ENCODE data around the gene CAPN12. TPM values are rescaled to one million over a fixed set of nuclear protein-coding genes. Genes with fewer than 3 reads are reported as not detected.

CAPN12 gene
- total and polyA plus RNA-seq, 4 experiments from 2014 or later: 3.9 to 19.5 (median 13.3) TPM

GRCh38 chr19:38719761-38720558 is 24.3 kb downstream of the CAPN12 start:
- Histone ChIP-seq H3K36me3 (ENCODE audit: insufficient read depth, low read length) (peaks cover 50% of the 10 kb centered on the region), H3K27ac (ENCODE audit: low read depth, low read length) (no peak overlapping the region), H3K4me1 (ENCODE audit: insufficient read depth, low read length) (no peaks in the 10 kb centered on the region), H3K4me3 (ENCODE audit: low read length in 2 of 2) (no peak overlapping the region), H3K9me3 (ENCODE audit: control insufficient read depth in 1 of 2, low read length in 2 of 2) (no peaks in the 10 kb centered on the region), H3K27me3 (ENCODE audit: insufficient read depth, low read length) (no peaks in the 10 kb centered on the region)
- DNase-seq: no peak
- H3K36me3 Mint-ChIP-seq: peaks cover 4 to 55% of the 10 kb centered on the region in 2 donors
- H3K9me3 Mint-ChIP-seq: no peaks in the 10 kb centered on the region
- ChIA-PET CTCF (ENCODE audit: partially characterized antibody) (no interaction called here), POLR2A (ENCODE audit: partially characterized antibody) (no interaction called here)
- H3K27ac Mint-ChIP-seq: no peak overlapping the region
- no peaks in the 10 kb centered on the region for H3K4me1 Mint-ChIP-seq
- H3K4me3 Mint-ChIP-seq: no peak overlapping the region
- intact Hi-C loops (cut with micrococcal nuclease): no loop called here
- H3K27me3 Mint-ChIP-seq: no peaks in the 10 kb centered on the region

GRCh38 chr19:38718747-38719543 is 25.3 kb downstream of the CAPN12 start:
- Mint-ChIP-seq H3K4me1 (no peaks in the 10 kb centered on the region), H3K36me3 (peaks cover 4 to 61% of the 10 kb centered on the region in 2 donors), H3K4me3 (no peak overlapping the region), H3K9me3 (no peaks in the 10 kb centered on the region), H3K27me3 (no peaks in the 10 kb centered on the region), H3K27ac (peak overlapping the region in 1 of 7 donors; percentile 24)
- no peak for DNase-seq
- Histone ChIP-seq H3K4me1 (ENCODE audit: insufficient read depth, low read length) (no peaks in the 10 kb centered on the region), H3K27me3 (ENCODE audit: insufficient read depth, low read length) (no peaks in the 10 kb centered on the region), H3K9me3 (ENCODE audit: control insufficient read depth in 1 of 2, low read length in 2 of 2) (no peaks in the 10 kb centered on the region), H3K27ac (ENCODE audit: low read depth, low read length) (no peak overlapping the region), H3K4me3 (ENCODE audit: low read length in 2 of 2) (no peak overlapping the region), H3K36me3 (ENCODE audit: insufficient read depth, low read length) (peaks cover 56% of the 10 kb centered on the region)
- ChIA-PET CTCF (ENCODE audit: partially characterized antibody) (no interaction called here), POLR2A (ENCODE audit: partially characterized antibody) (no interaction called here)
- intact Hi-C loops (cut with micrococcal nuclease): no loop called here

DNA sequence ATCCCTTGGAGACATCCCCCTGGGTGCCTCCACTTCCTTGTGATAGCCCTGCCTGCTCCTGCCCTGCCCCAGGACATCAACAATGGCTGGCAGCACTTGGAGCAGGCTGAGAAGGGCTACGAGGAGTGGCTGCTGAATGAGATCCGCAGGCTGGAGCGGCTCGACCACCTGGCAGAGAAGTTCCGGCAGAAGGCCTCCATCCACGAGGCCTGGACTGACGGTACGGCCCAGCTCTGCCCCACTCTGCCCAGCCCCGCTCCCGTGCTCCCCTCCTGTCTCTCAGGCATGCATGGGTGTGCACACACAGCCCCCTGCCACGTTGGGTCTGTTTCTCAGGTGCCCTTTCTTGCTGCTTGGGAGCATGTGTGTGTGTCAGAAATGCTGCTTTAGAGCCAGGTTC is 26.4 kb downstream of the CAPN12 start:
- ChIA-PET POLR2A (ENCODE audit: partially characterized antibody) (no interaction called here), CTCF (ENCODE audit: partially characterized antibody) (no interaction called here)
- Histone ChIP-seq H3K4me3 (ENCODE audit: low read length in 2 of 2) (no peak overlapping the region), H3K27ac (ENCODE audit: low read depth, low read length) (no peak overlapping the region), H3K9me3 (ENCODE audit: control insufficient read depth in 1 of 2, low read length in 2 of 2) (no peaks in the 10 kb centered on the region), H3K4me1 (ENCODE audit: insufficient read depth, low read length) (no peaks in the 10 kb centered on the region), H3K27me3 (ENCODE audit: insufficient read depth, low read length) (no peaks in the 10 kb centered on the region), H3K36me3 (ENCODE audit: insufficient read depth, low read length) (peaks cover 51% of the 10 kb centered on the region)
- Mint-ChIP-seq H3K36me3 (peaks cover 10 to 57% of the 10 kb centered on the region in 2 donors), H3K4me3 (no peak overlapping the region), H3K9me3 (no peaks in the 10 kb centered on the region), H3K27me3 (no peaks in the 10 kb centered on the region), H3K4me1 (peaks cover 0 to 2% (median 0%) of the 10 kb centered on the region in 4 donors), H3K27ac (no peak overlapping the region)
- DNase-seq: no peak
- intact Hi-C loops (cut with micrococcal nuclease): no loop called here

- H3K36me3 Mint-ChIP-seq: peaks cover 10 to 52% of the 10 kb centered on the region in 2 donors
- no peaks in the 10 kb centered on the region for H3K9me3 Mint-ChIP-seq
- no peaks in the 10 kb centered on the region for H3K4me1 ChIP-seq (ENCODE audit: insufficient read depth, low read length)
- ChIA-PET POLR2A (ENCODE audit: partially characterized antibody) (no interaction called here), CTCF (ENCODE audit: partially characterized antibody) (no interaction called here)
- intact Hi-C loops (cut with micrococcal nuclease): no loop called here
- H3K27me3 ChIP-seq (ENCODE audit: insufficient read depth, low read length): no peaks in the 10 kb centered on the region
- no peak overlapping the region for H3K27ac ChIP-seq (ENCODE audit: low read depth, low read length)
- no peak overlapping the region for H3K4me3 Mint-ChIP-seq
- peaks cover 47% of the 10 kb centered on the region for H3K36me3 ChIP-seq (ENCODE audit: insufficient read depth, low read length)
- H3K4me3 ChIP-seq (ENCODE audit: low read length in 2 of 2): no peak overlapping the region
- peaks cover 0 to 2% (median 0%) of the 10 kb centered on the region in 4 donors for H3K4me1 Mint-ChIP-seq
- DNase-seq: no peak
- no peaks in the 10 kb centered on the region for H3K27me3 Mint-ChIP-seq
- no peaks in the 10 kb centered on the region for H3K9me3 ChIP-seq (ENCODE audit: control insufficient read depth in 1 of 2, low read length in 2 of 2)
- no peak overlapping the region for H3K27ac Mint-ChIP-seq
These were observed 27.2 kb downstream of the CAPN12 start for GRCh38 chr19:38717051-38717450.

GRCh38 chr19:38715555-38715954 is 28.7 kb downstream of the CAPN12 start:
- Histone ChIP-seq H3K36me3 (ENCODE audit: insufficient read depth, low read length) (peaks cover 46% of the 10 kb centered on the region), H3K4me1 (ENCODE audit: insufficient read depth, low read length) (no peaks in the 10 kb centered on the region), H3K9me3 (ENCODE audit: control insufficient read depth in 1 of 2, low read length in 2 of 2) (no peaks in the 10 kb centered on the region), H3K27ac (ENCODE audit: low read depth, low read length) (no peak overlapping the region), H3K27me3 (ENCODE audit: insufficient read depth, low read length) (no peaks in the 10 kb centered on the region), H3K4me3 (ENCODE audit: low read length in 2 of 2) (no peak overlapping the region)
- intact Hi-C loops (cut with micrococcal nuclease): no loop called here
- Mint-ChIP-seq H3K27me3 (no peaks in the 10 kb centered on the region), H3K4me3 (no peak overlapping the region), H3K27ac (no peak overlapping the region), H3K9me3 (no peaks in the 10 kb centered on the region), H3K36me3 (peaks cover 15 to 51% of the 10 kb centered on the region in 2 donors), H3K4me1 (peaks cover 0 to 2% (median 0%) of the 10 kb centered on the region in 4 donors)
- DNase-seq: no peak
- CTCF ChIA-PET (ENCODE audit: partially characterized antibody): no interaction called here
- POLR2A ChIA-PET (ENCODE audit: partially characterized antibody): interaction anchor here (1.9 kb wide), 1 partner anchor 19 kb away, joined by 6 read pairs; no protein-coding TSS in a partner anchor

DNA sequence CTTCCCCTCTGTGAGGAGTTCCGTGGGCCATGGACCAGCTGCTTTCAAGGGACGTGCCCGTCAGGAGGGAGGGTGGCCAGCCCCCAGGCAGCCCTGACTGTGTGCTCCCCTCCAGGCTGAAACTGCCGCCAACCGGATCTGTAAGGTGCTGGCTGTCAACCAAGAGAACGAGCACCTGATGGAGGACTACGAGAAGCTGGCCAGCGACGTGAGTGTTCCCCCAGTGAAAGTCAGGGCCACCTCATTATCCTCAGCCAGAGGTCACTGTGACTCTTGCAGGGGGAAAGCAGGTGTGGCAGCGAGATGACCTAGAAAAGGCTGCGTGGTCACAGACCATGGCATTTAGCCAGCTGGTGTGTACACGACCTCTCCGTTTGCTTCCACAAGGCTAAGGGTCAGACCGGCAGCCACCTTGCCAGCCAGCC is 29.9 kb downstream of the CAPN12 start:
- H3K27me3 Mint-ChIP-seq: no peaks in the 10 kb centered on the region
- H3K9me3 Mint-ChIP-seq: no peaks in the 10 kb centered on the region
- CTCF ChIA-PET (ENCODE audit: partially characterized antibody): interaction anchor here (1.2 kb wide), 1 partner anchor 79 kb away, joined by 3 read pairs; no protein-coding TSS in a partner anchor
- H3K4me3 Mint-ChIP-seq: no peak overlapping the region
- POLR2A ChIA-PET (ENCODE audit: partially characterized antibody): no interaction called here
- Histone ChIP-seq H3K4me1 (ENCODE audit: insufficient read depth, low read length) (no peaks in the 10 kb centered on the region), H3K9me3 (ENCODE audit: control insufficient read depth in 1 of 2, low read length in 2 of 2) (no peaks in the 10 kb centered on the region), H3K27ac (ENCODE audit: low read depth, low read length) (no peak overlapping the region), H3K36me3 (ENCODE audit: insufficient read depth, low read length) (peaks cover 56% of the 10 kb centered on the region), H3K4me3 (ENCODE audit: low read length in 2 of 2) (no peak overlapping the region), H3K27me3 (ENCODE audit: insufficient read depth, low read length) (no peaks in the 10 kb centered on the region)
- H3K4me1 Mint-ChIP-seq: peaks cover 0 to 2% (median 0%) of the 10 kb centered on the region in 4 donors
- intact Hi-C loops (cut with micrococcal nuclease): no loop called here
- no peak for DNase-seq
- peaks cover 19 to 53% of the 10 kb centered on the region in 2 donors for H3K36me3 Mint-ChIP-seq
- no peak overlapping the region for H3K27ac Mint-ChIP-seq

DNA sequence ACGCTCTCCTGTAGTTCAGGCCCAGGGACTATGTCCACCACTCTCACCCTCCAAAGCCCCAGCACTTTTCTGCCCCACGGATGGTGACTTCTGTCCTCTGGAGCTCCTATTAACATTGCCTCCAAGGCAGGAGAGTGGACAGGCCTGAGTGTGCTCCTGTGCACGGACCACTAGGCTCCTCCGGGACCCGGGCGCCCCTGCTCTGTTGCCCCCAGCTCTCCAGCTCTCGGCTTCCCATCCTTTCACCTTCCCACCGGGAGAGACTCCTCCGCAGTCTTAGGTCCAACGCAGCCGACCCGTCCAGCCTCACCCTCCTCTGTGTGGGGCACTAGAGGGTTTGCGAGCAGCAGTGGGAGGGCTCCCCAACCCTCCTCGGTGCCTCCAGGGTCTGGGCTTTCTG is 30.4 kb downstream of the CAPN12 start:
- H3K27ac ChIP-seq (ENCODE audit: low read depth, low read length): no peak overlapping the region
- intact Hi-C loops (cut with micrococcal nuclease): no loop called here
- Mint-ChIP-seq H3K4me1 (peaks cover 0 to 2% (median 0%) of the 10 kb centered on the region in 4 donors), H3K27ac (peak overlapping the region in 1 of 7 donors; percentile 82), H3K4me3 (no peak overlapping the region), H3K9me3 (no peaks in the 10 kb centered on the region), H3K36me3 (peaks cover 19 to 53% of the 10 kb centered on the region in 2 donors), H3K27me3 (no peaks in the 10 kb centered on the region)
- CTCF ChIA-PET (ENCODE audit: partially characterized antibody): no interaction called here
- DNase-seq: no peak
- H3K27me3 ChIP-seq (ENCODE audit: insufficient read depth, low read length): no peaks in the 10 kb centered on the region
- H3K9me3 ChIP-seq (ENCODE audit: control insufficient read depth in 1 of 2, low read length in 2 of 2): no peaks in the 10 kb centered on the region
- POLR2A ChIA-PET (ENCODE audit: partially characterized antibody): no interaction called here
- no peak overlapping the region for H3K4me3 ChIP-seq (ENCODE audit: low read length in 2 of 2)
- H3K4me1 ChIP-seq (ENCODE audit: insufficient read depth, low read length): no peaks in the 10 kb centered on the region
- H3K36me3 ChIP-seq (ENCODE audit: insufficient read depth, low read length): peaks cover 61% of the 10 kb centered on the region
